ENCODE data around the gene PDGFRB.

DNA sequence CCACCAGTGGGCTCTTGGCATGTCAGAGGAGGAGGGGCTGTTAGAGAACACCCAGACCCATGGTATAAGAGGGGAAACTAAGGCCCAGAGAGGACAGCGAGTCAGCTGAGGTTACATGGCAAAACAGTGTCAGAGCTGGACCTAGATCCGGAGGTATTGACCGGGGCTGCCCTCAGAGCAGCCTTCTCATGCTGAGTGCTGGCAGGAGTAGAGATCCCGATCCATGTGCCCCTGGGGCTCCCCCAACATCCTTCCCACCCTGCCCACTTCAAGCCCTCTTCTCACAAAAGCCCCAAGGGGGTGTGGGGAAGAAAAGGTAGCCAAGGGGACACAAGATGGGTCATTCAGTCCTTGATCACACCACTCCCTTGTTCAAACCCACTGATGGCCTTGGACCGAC is 89.2 kb downstream of the PDGFRB start:
- TF ChIP-seq, protein P1, sequence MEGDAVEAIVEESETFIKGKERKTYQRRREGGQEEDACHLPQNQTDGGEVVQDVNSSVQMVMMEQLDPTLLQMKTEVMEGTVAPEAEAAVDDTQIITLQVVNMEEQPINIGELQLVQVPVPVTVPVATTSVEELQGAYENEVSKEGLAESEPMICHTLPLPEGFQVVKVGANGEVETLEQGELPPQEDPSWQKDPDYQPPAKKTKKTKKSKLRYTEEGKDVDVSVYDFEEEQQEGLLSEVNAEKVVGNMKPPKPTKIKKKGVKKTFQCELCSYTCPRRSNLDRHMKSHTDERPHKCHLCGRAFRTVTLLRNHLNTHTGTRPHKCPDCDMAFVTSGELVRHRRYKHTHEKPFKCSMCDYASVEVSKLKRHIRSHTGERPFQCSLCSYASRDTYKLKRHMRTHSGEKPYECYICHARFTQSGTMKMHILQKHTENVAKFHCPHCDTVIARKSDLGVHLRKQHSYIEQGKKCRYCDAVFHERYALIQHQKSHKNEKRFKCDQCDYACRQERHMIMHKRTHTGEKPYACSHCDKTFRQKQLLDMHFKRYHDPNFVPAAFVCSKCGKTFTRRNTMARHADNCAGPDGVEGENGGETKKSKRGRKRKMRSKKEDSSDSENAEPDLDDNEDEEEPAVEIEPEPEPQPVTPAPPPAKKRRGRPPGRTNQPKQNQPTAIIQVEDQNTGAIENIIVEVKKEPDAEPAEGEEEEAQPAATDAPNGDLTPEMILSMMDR (IDR thresholded peaks at IDR 0.05; ENCODE audit: low read depth, low read length, poor library complexity, severe bottlenecking) = no peak
- TF ChIP-seq EZH2phosphoT487 (IDR thresholded peaks at IDR 0.05; ENCODE audit: borderline replicate concordance, low read length) = no peak
